ENCODE results near the gene PEA15. TPM values are rescaled to one million over a fixed set of nuclear protein-coding genes. Genes with fewer than 3 reads are reported as not detected.

Gene PEA15
- total and polyA plus RNA-seq, 4 donors, result 8.1 to 44.5 (median 11.1) TPM

- Histone ChIP-seq H3K9me3 (ENCODE audit: control insufficient read depth in 4 of 4, low read length in 3 of 4) (no peaks in the 10 kb centered on the region), H3K9ac (ENCODE audit: low read depth in 1 of 2, low read length in 2 of 2) (peak within 1 kb of the TSS; percentile 72 to 90), H3K27me3 (ENCODE audit: control insufficient read depth in 4 of 4, insufficient read depth in 4 of 4, low read length in 3 of 4) (no peaks in the 10 kb centered on the region), H3K27ac (ENCODE audit: low read depth in 1 of 2, low read length in 2 of 2) (peak within 1 kb of the TSS; percentile 97 to 98), H3K36me3 (ENCODE audit: control insufficient read depth in 4 of 4, insufficient read depth in 3 of 4, low read depth in 1 of 4, low read length in 3 of 4) (peaks cover 0 to 4% (median 0%) of the 10 kb centered on the region in 4 donors), H3K4me3 (ENCODE audit: low read depth in 1 of 3, low read length in 3 of 3) (peak within 1 kb of the TSS; percentile 68 to 97 (median 84)), H3K4me1 (ENCODE audit: control insufficient read depth in 4 of 4, insufficient read depth in 4 of 4, low read length in 3 of 4) (peaks cover 16 to 75% (median 50%) of the 10 kb centered on the region in 4 donors)
- WGBS, result under 1% methylated on average over 67 of the region's 67 CpGs
- peak; percentile 98 for DNase-seq (ENCODE audit: low spot score)
- TF ChIP-seq MAX (IDR thresholded peaks at IDR 0.05), result peak; percentile 73
- no peak for TF ChIP-seq FOXA2 (IDR thresholded peaks at IDR 0.05)
- peak; percentile 98 for TF ChIP-seq ZBTB33 (IDR thresholded peaks at IDR 0.05)
- peak in 1 of 2 donors; percentile 83 for TF ChIP-seq EGR1 (IDR thresholded peaks at IDR 0.05; ENCODE audit: low read depth in 2 of 2)
- TF ChIP-seq NR2F2 (IDR thresholded peaks at IDR 0.05), result no peak
- TF ChIP-seq HNF4A (conservative IDR thresholded peaks at IDR 0.05), result peak in 1 of 2 donors; percentile 62
- peak; percentile 57 for TF ChIP-seq SP1 (IDR thresholded peaks at IDR 0.05)
- TF ChIP-seq RXRA (IDR thresholded peaks at IDR 0.05), result peak in 1 of 2 donors; percentile 40
- peak in 1 of 2 donors; percentile 60 for TF ChIP-seq GABPA (IDR thresholded peaks at IDR 0.05 in 1 of 2, conservative IDR thresholded peaks at IDR 0.05 in 1 of 2)
- TF ChIP-seq YY1 (IDR thresholded peaks at IDR 0.05), result peak; percentile 98
- peak; percentile 90 for TF ChIP-seq TAF1 (conservative IDR thresholded peaks at IDR 0.05)
- no peak for TF ChIP-seq FOXA1 (IDR thresholded peaks at IDR 0.05)
- TF ChIP-seq REST (IDR thresholded peaks at IDR 0.05), result peak; percentile 83
- no peak for TF ChIP-seq CTCF (IDR thresholded peaks at IDR 0.05; ENCODE audit: low read depth, low read length, missing input control)
Measured at GRCh38 chr1:160261893-160262794, 57.0 kb downstream of the PEA15 start, which contains the start of gene DCAF8. TSS of gene DCAF8 (minus strand) at chr1:160262549. CDS start at chr1:160244008, 18,541 bp downstream.
